Measurements from ENCODE around the gene ANKS1B. TPM values are rescaled to one million over a fixed set of nuclear protein-coding genes. Genes with fewer than 3 reads are reported as not detected.

ANKS1B gene
- total and polyA plus RNA-seq, 4 donors = 0.03 to 3.4 (median 0.53) TPM

GRCh38 chr12:99067171-99067785 is 917.5 kb downstream of the ANKS1B start:
- no peak for DNase-seq (ENCODE audit: low spot score)
- Histone ChIP-seq H3K4me3 (ENCODE audit: low read depth in 1 of 3, low read length in 3 of 3) (no peak overlapping the region), H3K4me1 (ENCODE audit: control insufficient read depth in 4 of 4, insufficient read depth in 4 of 4, low read length in 3 of 4) (no peaks in the 10 kb centered on the region), H3K36me3 (ENCODE audit: control insufficient read depth in 4 of 4, insufficient read depth in 3 of 4, low read depth in 1 of 4, low read length in 3 of 4) (no peaks in the 10 kb centered on the region), H3K9ac (ENCODE audit: low read depth in 1 of 2, low read length in 2 of 2) (no peak overlapping the region), H3K27me3 (ENCODE audit: control insufficient read depth in 4 of 4, insufficient read depth in 4 of 4, low read length in 3 of 4) (no peaks in the 10 kb centered on the region), H3K9me3 (ENCODE audit: control insufficient read depth in 4 of 4, low read length in 3 of 4) (no peaks in the 10 kb centered on the region), H3K27ac (ENCODE audit: low read depth in 1 of 2, low read length in 2 of 2) (no peak overlapping the region)
- 91% methylated on average over 1 of the region's 1 CpG for WGBS
- TF ChIP-seq HNF4G (IDR thresholded peaks at IDR 0.05) = no peak
- no peak for TF ChIP-seq HNF4A (conservative IDR thresholded peaks at IDR 0.05)
- no peak for TF ChIP-seq RAD21 (IDR thresholded peaks at IDR 0.05)
- no peak for TF ChIP-seq MAX (IDR thresholded peaks at IDR 0.05)
- TF ChIP-seq ATF3 (IDR thresholded peaks at IDR 0.05) = no peak
- TF ChIP-seq GABPA (IDR thresholded peaks at IDR 0.05 in 1 of 2, conservative IDR thresholded peaks at IDR 0.05 in 1 of 2) = no peak
- no peak for TF ChIP-seq SP1 (IDR thresholded peaks at IDR 0.05)
- no peak for TF ChIP-seq CTCF (IDR thresholded peaks at IDR 0.05; ENCODE audit: low read depth, low read length, missing input control)
- TF ChIP-seq REST (IDR thresholded peaks at IDR 0.05) = no peak
- no peak for TF ChIP-seq JUND (IDR thresholded peaks at IDR 0.05)
- TF ChIP-seq EGR1 (IDR thresholded peaks at IDR 0.05; ENCODE audit: low read depth in 2 of 2) = no peak

- Histone ChIP-seq H3K4me1 (ENCODE audit: control insufficient read depth in 4 of 4, insufficient read depth in 4 of 4, low read length in 3 of 4) (no peaks in the 10 kb centered on the region), H3K9ac (ENCODE audit: low read depth in 1 of 2, low read length in 2 of 2) (no peak overlapping the region), H3K9me3 (ENCODE audit: control insufficient read depth in 4 of 4, low read length in 3 of 4) (no peaks in the 10 kb centered on the region), H3K27me3 (ENCODE audit: control insufficient read depth in 4 of 4, insufficient read depth in 4 of 4, low read length in 3 of 4) (no peaks in the 10 kb centered on the region), H3K27ac (ENCODE audit: low read depth in 1 of 2, low read length in 2 of 2) (no peak overlapping the region), H3K36me3 (ENCODE audit: control insufficient read depth in 4 of 4, insufficient read depth in 3 of 4, low read depth in 1 of 4, low read length in 3 of 4) (no peaks in the 10 kb centered on the region), H3K4me3 (ENCODE audit: low read depth in 1 of 3, low read length in 3 of 3) (no peak overlapping the region)
- no peak for TF ChIP-seq HNF4A (conservative IDR thresholded peaks at IDR 0.05)
- no peak for TF ChIP-seq TAF1 (conservative IDR thresholded peaks at IDR 0.05)
- TF ChIP-seq EGR1 (IDR thresholded peaks at IDR 0.05; ENCODE audit: low read depth in 2 of 2) = no peak
- no peak for TF ChIP-seq ATF3 (IDR thresholded peaks at IDR 0.05)
- no peak for TF ChIP-seq FOXA1 (IDR thresholded peaks at IDR 0.05)
- no peak for TF ChIP-seq GABPA (IDR thresholded peaks at IDR 0.05 in 1 of 2, conservative IDR thresholded peaks at IDR 0.05 in 1 of 2)
- no peak for TF ChIP-seq HNF4G (IDR thresholded peaks at IDR 0.05)
- TF ChIP-seq RAD21 (IDR thresholded peaks at IDR 0.05) = no peak
- no peak for TF ChIP-seq FOXA2 (IDR thresholded peaks at IDR 0.05)
- TF ChIP-seq RXRA (IDR thresholded peaks at IDR 0.05) = no peak
- no peak for TF ChIP-seq CTCF (IDR thresholded peaks at IDR 0.05; ENCODE audit: low read depth, low read length, missing input control)
- TF ChIP-seq YY1 (IDR thresholded peaks at IDR 0.05) = no peak
- no peak for TF ChIP-seq MAX (IDR thresholded peaks at IDR 0.05)
- TF ChIP-seq JUND (IDR thresholded peaks at IDR 0.05) = no peak
- TF ChIP-seq NR2F2 (IDR thresholded peaks at IDR 0.05) = no peak
- no peak for TF ChIP-seq SP1 (IDR thresholded peaks at IDR 0.05)
- no peak for TF ChIP-seq REST (IDR thresholded peaks at IDR 0.05)
- WGBS = 87% methylated on average over 3 of the region's 3 CpGs
- DNase-seq (ENCODE audit: low spot score) = no peak
These were observed 918.0 kb downstream of the ANKS1B start for GRCh38 chr12:99066726-99067125.
